Colonic mucosa (tissue), 4 donors: ENCODE data around the gene OR52N4. TPM values are rescaled to one million over a fixed set of nuclear protein-coding genes. Genes with fewer than 3 reads are reported as not detected.

ENCODE experiments used
- DNase-seq: peaks from one replicate; pipeline ENCODE4 v3.0.0-alpha.2; 2020
- H3K27ac ChIP-seq: fragments of 200-600 bp; one replicate; pipeline ENCODE4 v1.8.0; 2021
- H3K27me3 ChIP-seq: fragments of 200-600 bp; one replicate; pipeline ENCODE4 v1.8.0; 2021
- H3K36me3 ChIP-seq: fragments of 200-600 bp; one replicate; pipeline ENCODE4 v1.8.0; 2021
- H3K4me1 ChIP-seq: fragments of 200-600 bp; one replicate; pipeline ENCODE4 v1.8.0; 2021; ENCODE audit warnings: mild to moderate bottlenecking
- H3K4me3 ChIP-seq: fragments of 200-600 bp; one replicate; pipeline ENCODE4 v1.8.0; 2021
- H3K9ac ChIP-seq, 2 donors: one replicate each; pipeline ENCODE4 v1.7.0; 2013; ENCODE audit warnings: control low read depth in 2 of 2, low read depth in 2 of 2, low read length in 2 of 2
- H3K9me3 ChIP-seq: fragments of 200-600 bp; one replicate; pipeline ENCODE4 v1.8.0; 2021
- CTCF ChIP-seq: fragments of 200-600 bp; IDR thresholded peaks from one replicate; pipeline ENCODE4 v1.8.0; 2022; ENCODE audit warnings: antibody characterized with exemption, mild to moderate bottlenecking
- intact Hi-C: fragments of 100-400 bp; cut with DNase I; formaldehyde crosslinking; loops from one replicate; pipeline ENCODE4 v1.14.1; 2022
- total RNA-seq, 2 donors: library from RNA; stranded (reverse); fragmentation: NEBNext Ultra II Directional in 1 of 2; extraction: Animal tissue kit (Norgen Biotek cat#: 25700) in 1 of 2; gene quantifications; one replicate each; pipeline ENCODE4 v1.2.1, GENCODE V29; 2021
- donor health status: healthy.
- donor health status: DM: no; HTN: no; CAD: no.
- donor health status: DM: no; HTN: no; CAD: no.

Gene OR52N4
- total RNA-seq, 2 donors from 2014 or later, result not detected

DNA sequence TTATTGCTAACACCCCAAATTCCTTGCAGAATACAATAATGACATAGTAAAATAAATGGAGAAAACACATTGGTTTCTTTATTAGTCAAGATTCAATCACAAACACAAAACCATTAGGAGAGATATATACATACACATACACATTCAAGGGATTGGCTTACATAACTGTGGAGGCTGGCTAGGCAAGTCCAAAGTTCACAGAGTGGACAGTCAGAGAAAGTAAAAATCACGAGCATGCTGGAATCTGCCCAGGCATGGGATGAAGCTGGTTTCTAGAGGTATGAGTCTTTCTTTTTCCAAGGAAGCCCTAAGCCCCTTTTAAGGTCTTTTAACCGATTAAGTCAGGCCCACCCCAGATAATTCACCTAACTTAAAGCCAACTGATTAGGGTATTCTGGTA, 31.4 kb upstream of the OR52N4 start:
- Histone ChIP-seq H3K9me3 (no peaks in the 10 kb centered on the region), H3K27me3 (no peaks in the 10 kb centered on the region), H3K4me3 (no peak overlapping the region), H3K27ac (no peak overlapping the region), H3K4me1 (no peaks in the 10 kb centered on the region), H3K9ac (no peak overlapping the region), H3K36me3 (no peaks in the 10 kb centered on the region)
- no peak for DNase-seq
- intact Hi-C loops, result no loop called here
- no peak for TF ChIP-seq CTCF

GRCh38 chr11:5726351-5726750, 27.7 kb upstream of the OR52N4 start:
- H3K27ac ChIP-seq, result no peak overlapping the region
- H3K9ac ChIP-seq, result no peak overlapping the region
- no peaks in the 10 kb centered on the region for H3K4me1 ChIP-seq
- TF ChIP-seq CTCF, result no peak
- H3K9me3 ChIP-seq, result no peaks in the 10 kb centered on the region
- intact Hi-C loops, result no loop called here
- no peaks in the 10 kb centered on the region for H3K27me3 ChIP-seq
- H3K36me3 ChIP-seq, result no peaks in the 10 kb centered on the region
- H3K4me3 ChIP-seq, result no peak overlapping the region
- no peak for DNase-seq

DNA sequence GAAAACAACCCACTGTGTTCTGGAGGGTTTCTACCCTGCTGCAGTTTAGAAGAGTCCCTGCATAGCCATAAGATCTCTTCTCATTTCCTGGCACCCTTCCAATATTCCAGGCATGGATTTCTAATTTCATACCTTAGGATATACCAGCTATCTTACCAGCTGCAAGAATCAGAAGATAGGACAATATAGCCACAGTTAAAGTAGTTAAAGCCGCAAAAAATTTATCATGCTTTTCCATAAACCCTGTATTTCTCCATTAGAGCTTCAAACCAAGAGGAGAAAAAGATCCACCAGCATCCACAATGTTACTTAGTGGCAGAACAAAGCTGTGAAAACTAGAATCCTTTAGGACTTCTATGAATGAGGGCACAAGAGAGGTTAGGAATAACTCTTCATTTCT, 26.4 kb upstream of the OR52N4 start:
- H3K9ac ChIP-seq, result no peak overlapping the region
- intact Hi-C loops, result no loop called here
- no peaks in the 10 kb centered on the region for H3K9me3 ChIP-seq
- TF ChIP-seq CTCF, result no peak
- no peak for DNase-seq
- no peaks in the 10 kb centered on the region for H3K4me1 ChIP-seq
- no peak overlapping the region for H3K27ac ChIP-seq
- no peaks in the 10 kb centered on the region for H3K36me3 ChIP-seq
- no peaks in the 10 kb centered on the region for H3K27me3 ChIP-seq
- no peak overlapping the region for H3K4me3 ChIP-seq

- Histone ChIP-seq H3K27me3 (no peaks in the 10 kb centered on the region), H3K36me3 (no peaks in the 10 kb centered on the region), H3K9ac (no peak within 1 kb of the TSS), H3K27ac (no peak within 1 kb of the TSS), H3K4me3 (no peak within 1 kb of the TSS), H3K4me1 (no peaks in the 10 kb centered on the region), H3K9me3 (no peaks in the 10 kb centered on the region)
- intact Hi-C loops, result no loop called here
- no peak for DNase-seq
- TF ChIP-seq CTCF, result no peak
Measured at GRCh38 chr11:5736396-5736795, 17.6 kb upstream of the OR52N4 start, which contains the start of gene OR56B1. TSS of gene OR56B1 (plus strand) at chr11:5736448. CDS start at chr11:5736517, 69 bp downstream.

DNA sequence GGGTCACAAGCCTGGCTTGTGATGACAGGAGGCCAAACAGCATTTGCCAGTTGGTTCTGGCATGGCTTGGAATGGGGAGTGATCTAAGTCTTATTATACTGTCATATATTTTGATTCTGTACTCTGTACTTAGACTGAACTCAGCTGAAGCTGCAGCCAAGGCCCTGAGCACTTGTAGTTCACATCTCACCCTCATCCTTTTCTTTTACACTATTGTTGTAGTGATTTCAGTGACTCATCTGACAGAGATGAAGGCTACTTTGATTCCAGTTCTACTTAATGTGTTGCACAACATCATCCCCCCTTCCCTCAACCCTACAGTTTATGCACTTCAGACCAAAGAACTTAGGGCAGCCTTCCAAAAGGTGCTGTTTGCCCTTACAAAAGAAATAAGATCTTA, 17.0 kb upstream of the OR52N4 start:
- no peak for DNase-seq
- TF ChIP-seq CTCF, result no peak
- Histone ChIP-seq H3K36me3 (no peaks in the 10 kb centered on the region), H3K9me3 (no peaks in the 10 kb centered on the region), H3K27ac (no peak overlapping the region), H3K4me3 (no peak overlapping the region), H3K4me1 (no peaks in the 10 kb centered on the region), H3K27me3 (no peaks in the 10 kb centered on the region), H3K9ac (no peak overlapping the region)
- intact Hi-C loops, result no loop called here
